HG03432 (cell line): ENCODE results near the gene S1PR3.

Source experiments
- ATAC-seq: cut with Tn5 transposase; IDR thresholded peaks from one replicate; pipeline ENCODE4 v1.9.1; 2021; ENCODE audit warnings: mild to moderate bottlenecking, moderate library complexity; ENCODE audit not compliant: unreplicated experiment

Gene S1PR3

DNA sequence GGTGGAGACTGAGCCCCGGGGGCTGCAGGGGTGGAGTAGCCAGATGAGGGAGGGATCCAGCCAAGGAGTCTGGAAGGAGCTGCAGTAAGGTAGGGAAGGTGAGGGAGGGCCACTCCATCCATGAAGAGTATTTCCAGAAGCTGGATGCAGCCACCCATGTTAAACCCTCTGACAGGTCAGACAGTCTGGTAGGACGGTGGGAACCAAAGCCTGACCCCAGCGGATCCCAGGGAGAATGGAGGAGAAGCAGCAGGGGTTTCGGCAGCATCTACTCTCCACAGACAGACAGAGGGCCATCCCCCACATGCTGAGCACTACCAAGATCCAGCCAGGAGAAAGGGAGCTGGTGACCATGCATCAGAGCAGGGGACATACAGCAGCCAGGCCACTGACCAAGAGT, 22.5 kb upstream of the S1PR3 start:
- ATAC-seq: no peak

DNA sequence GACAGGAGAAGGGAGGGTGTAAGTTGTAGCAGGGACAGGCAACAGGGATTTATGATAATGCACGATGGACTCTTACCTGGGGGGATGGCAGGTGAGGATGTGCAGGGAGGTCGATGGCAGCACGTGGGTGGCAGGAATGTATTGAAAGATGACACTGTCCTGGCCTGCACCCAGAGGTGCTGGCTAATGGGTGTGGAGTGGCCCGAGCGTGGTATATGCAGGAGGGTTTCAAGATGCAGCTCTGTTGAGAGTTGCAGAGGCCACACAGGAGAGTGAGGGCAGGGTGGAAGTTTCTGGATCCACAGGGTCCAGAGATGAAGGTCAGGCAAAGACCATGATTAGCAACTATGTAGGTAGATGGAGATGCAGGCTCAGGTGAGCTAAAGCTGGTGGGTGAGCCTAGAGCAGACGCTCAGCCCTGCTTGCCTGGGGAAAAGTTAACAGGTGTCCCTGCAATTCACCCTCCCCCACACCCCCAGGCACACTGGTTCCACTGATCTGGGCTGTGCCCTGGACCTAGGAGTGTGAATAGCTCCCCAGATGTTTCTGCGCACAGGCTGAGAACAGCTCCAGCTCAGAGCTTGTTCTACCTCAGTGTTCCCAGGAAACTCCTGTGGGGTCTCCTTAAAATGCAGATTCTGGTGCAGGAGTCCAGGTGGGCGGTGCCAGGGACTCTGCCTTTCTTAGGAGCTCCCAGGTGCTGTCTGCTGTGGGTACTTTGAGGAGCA, 21.5 kb upstream of the S1PR3 start:
- ATAC-seq: no peak

DNA sequence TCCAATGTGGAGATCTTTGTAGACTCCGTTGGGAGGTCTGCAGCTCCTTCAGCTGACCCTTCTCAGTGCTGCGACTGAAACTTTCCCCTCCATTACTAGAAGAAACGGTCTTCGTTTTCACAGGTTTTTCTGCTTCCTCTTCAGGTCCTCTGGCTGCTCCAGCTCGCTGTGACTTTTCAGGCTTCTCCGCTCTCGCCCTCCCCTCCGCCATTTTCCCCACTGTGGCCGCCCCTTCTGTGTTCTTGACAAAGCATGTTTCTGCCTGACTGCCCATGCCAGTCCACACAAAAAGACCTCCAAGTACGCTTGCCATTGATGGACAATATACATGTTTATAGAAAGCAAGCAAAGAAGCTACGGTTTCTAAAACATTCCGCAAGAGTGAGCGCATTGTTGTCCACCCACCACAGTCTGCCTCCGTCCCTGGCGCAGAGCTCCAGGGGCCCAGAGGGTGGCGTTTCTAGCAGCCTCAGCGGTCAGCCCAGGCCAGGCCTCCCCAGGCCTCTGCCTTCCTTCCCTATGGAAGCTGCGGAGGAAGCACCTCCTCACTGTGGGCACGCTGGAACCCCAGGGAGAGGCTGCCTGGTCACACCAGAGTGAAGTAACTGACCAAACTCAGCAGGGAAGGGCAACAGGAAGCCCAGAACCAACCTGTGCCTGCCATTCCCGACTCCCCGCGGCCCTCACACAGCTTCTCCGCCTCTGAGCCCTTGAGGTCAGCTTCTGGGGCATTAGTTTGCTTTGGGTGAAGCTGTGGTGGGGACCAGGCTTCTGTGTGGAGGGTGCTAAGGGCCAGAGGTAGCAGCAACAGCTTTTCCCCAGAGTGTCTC, 19.9 kb upstream of the S1PR3 start:
- ATAC-seq: no peak

DNA sequence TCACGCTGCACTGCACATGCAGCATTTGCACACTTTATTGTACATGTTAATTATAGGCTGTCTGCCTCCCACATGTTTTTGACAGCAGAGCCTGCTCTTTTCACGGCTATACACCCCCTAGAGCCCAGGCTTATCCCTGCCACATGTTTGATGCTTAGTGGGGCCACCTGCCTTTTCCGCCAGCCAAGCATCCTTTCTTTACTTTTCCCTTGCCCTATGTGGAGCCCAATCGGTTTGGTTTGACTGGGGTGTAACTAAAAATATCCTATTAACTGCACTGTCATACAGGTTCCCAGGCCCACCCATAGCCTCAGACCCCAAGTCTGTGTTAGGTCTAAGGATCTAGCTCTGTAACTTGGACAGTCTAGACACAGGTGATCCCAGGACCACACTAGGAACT, 18.9 kb upstream of the S1PR3 start:
- no peak for ATAC-seq

DNA sequence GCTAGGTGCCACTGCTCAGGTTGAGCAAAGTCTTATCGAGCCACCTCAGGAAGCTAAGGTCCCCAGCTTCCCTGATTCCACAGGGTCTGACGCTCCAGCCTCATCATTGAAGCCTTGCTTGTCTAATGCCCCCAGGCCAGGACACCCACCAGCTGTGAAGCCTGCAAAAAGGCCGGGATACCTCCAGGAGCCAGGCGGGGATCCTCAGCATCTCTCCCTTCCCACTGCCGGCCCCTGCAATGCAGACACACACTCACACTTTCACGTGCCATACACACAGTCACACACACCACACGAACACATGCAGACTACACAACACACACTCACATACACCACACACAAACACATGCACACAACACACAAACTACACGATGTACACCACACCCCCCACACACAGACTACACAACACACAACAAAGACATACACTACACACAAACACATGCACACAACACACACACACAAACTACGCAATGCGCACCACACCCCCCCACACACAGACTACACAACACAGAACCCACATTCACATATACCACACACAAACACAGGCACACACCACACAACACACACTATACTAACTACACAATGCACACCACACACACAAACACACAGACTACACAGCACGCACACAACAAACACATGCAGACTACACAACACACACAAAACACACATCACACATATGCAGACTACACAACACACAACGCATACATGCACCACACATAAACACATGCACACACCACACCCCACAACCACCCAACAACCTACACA, 17.8 kb upstream of the S1PR3 start:
- ATAC-seq: no peak

DNA sequence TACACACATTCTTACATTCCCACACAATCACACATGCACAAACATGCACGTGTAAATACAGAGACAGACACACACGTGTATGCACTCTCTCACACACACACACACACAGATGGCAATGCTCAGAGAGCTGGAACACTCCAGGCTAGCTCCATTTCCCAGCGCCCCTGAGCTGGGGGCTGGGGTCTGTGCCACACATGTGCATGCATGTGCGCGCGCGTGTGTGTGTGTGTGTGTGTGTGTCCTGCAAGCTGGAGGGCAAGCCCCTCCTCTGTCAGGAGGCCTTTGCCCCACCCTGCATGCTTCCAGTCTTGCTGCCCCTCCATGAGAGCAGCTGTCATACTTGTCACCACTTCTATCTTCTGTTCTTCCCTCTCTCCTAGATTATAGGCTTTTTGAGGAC, 16.6 kb upstream of the S1PR3 start:
- no peak for ATAC-seq

DNA sequence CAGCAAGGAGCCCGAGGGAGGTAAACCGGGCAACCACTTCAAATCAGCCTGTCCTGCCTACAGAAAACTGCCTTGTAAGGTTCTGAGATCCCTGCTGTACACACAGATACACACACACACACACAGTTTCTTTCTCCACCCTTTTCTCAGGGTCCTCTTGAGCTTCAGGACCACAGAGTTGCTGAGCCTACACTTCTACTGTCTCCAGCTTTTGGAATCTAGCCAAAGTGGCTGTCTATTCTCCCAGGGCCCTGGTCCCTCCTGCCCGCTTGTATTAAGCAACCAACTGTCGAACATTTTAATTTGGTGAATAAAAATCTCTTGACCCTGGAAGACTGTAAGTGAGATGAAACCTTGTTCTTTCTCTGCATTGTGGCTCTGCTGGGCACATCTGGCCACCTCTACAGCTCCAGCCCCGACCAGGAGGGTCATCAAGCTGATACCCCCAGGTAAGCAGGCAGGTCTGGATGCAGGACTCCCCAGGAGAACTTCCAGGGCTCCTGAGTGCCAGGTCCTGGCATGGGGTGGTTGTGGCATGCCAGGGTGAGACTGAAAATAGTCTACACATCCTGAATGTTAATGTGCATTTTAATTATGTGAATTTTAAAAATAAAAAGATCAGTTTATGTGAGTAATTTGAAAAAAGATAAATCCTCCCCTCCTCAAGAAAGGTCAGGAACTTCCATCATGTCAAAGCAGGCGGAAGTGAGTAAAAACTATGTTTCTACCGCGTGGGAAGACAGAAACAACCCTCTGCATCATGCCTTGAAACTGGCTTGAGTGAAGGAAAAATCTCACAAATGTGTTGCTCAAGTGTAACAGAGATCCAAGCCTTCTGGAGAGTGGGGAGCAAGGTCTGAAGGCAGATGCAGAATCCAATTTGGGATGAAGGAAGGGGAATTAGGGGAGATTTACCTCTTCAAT, 15.0 kb upstream of the S1PR3 start:
- no peak for ATAC-seq

DNA sequence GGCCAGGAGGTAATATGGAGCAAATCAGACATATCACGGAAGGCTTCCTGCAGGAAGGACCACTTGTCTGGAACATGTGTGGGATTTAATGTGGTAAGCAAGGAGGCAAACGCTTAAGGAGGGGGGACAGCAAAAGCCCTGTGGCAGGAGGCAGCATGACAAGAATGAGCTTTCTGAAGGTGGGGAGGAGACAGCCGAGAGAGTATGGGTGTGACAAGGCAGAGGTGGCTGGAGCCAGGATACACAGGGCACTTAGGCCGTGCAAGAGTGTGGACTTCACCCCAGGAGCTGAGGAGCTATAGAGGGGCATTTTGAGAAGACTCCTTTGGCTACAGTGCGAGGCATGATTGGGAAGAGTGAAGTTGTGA, 14.4 kb upstream of the S1PR3 start:
- ATAC-seq: no peak

DNA sequence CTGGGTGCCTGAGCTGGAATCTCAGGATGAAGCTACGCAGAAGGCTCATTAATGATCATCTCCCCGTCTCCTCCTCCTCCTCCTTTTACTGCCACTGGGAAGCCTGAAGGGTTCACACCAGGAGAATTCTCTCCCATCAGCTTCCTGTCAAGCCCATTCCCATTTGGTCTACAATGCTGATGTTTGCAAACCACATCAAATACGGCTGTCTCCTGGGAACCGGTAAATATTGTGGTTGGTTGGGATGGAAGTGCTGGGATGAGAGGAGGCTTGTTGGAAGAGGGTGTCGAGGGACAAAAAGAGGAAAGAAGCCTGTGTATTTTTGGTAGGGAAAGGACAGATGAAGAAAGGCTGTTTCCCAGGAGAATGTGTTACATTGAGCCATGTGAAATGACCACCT, 13.2 kb upstream of the S1PR3 start:
- no peak for ATAC-seq

DNA sequence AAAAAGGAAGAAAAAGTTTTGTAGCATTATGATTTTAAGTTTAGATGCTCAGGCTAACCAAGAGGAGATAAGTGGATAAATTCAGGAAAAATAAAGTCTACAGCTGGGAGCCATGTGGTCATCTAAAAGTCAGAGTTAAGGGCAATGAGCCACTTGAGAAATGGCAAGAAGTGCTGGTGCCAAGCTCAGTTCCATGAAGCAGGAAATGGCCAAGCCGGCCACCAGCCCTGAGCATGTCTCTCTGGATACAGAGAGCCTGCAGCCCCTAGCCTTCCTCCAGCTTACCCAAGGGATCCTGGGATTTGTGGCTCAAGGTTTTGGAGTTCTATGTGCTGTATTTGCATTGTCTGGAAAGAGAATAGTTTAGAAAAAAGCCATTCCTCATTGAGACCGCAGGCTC, 12.2 kb upstream of the S1PR3 start:
- ATAC-seq: no peak

DNA sequence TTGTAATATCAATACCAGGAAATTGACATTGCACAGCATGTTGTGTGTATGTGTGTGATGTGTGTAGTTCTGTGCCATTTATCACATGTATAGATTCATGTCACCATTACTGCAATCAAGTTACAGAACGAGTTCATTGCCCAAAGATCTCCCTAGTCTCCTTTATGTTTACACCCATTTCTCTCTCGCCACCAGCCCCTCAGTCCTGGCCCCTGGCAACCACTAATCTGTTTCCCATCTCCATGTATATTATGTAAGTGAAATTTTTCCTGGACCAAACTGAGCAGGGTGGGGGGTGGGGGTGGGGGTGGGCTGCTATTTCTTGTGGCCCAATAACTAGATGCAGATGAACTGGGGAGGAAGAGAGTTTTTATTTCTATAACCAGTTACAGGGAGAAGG, 11.5 kb upstream of the S1PR3 start:
- ATAC-seq: no peak

DNA sequence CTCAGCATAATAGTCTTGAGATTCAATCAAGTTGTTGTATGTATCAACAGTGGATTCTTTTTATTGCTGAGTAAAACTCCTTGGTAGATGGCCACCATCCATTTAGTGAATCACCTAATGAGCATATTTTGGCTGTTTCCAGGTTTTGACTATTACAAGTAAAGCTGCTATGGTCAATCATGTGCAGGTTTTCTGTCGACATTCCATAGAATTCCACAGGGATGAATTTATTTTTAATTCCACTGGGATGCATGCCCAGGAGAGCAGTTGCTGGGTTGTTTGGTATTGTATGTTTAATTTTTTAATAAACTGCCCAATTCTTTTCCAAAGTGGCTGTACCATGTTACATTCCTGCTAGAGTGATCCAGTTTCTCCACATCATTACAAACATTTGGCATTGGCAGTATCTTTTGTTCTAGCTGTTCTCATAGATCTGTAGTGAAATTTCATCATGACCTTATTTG, 10.5 kb upstream of the S1PR3 start:
- ATAC-seq: no peak

DNA sequence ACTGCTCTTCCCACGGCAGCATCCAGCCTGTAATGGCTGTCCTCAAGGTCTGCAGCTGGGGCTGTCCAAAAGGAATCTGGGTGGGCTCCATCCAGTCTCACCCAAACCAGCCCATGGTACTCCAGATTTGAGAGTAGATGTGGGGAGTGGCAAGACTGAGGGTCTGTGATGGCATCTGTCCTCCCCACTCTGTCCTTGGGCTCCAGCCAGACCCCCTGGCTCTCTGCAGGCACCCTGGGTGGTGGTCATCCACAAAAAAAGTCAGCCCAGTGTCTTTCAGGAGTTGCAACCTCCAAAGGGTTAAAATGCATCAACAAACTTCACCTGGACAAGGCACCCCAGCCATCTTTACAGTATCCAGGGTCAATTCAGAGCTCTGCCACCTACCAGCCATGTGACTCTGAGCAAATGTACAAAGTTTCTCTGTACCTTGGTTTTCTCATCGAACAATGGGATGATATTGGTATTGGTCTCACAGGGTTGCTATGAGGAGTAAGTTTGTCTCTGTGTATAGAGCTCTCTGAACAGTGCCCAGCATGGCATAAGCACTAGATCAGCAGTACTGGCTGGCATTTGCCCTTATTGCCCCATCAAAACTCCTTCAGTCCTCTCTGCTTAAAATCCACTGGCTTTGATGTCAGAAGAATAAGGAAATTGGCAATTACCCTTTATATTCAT, 7.3 kb upstream of the S1PR3 start:
- no peak for ATAC-seq

DNA sequence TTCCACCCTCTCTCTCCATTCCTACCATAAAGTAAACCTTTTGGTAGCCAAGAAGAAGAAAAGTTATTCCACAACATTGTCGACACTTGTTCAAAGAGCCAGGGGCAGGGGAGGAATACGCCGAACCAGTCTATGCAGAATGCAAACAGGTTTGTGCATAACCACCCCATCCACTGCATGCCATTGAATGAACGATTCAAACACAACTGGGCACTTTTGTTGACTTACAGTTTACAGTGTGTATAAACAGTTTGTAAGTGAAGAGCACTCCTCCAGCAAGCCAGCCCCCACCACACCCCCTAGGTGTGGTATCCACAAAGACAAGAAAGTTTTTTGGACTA, 6.8 kb upstream of the S1PR3 start:
- ATAC-seq: no peak

DNA sequence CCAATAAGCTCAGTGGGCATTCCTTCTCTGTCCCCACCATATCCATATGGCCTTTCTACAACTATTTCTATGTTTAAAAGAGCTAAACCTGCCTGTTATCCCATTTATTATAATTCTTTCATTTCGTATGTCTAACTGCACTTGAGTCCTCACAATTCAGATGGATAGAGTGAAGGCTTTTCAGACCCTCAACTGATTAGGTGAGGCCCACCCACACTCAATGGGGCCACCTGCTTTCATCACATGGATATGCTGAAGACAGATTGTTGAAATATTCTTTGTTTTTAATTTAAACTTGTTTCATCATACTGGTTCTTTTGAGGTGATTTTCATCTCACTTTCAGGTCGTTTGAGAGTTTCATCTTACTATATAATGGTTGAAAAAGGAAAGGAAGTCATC, 5.7 kb upstream of the S1PR3 start:
- ATAC-seq: no peak

DNA sequence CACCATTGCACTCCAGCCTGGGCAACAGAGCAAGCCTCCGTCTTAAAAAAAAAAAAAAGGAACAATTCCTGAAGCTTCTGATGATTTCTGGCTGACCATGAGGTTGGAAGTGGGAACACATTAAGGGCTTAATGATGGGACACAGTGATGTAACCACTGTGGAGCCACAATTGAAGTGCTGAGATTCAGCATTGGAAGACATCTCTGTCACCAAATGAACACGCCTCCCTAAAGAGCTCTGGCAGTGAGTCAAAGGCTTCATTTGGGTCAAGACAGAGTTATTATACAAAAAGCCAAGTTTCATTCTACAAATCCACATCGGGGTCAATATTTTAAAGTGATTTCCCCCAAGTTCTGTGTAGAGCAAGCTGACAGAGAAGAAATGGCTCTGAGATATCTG, 4.5 kb upstream of the S1PR3 start:
- ATAC-seq: no peak

DNA sequence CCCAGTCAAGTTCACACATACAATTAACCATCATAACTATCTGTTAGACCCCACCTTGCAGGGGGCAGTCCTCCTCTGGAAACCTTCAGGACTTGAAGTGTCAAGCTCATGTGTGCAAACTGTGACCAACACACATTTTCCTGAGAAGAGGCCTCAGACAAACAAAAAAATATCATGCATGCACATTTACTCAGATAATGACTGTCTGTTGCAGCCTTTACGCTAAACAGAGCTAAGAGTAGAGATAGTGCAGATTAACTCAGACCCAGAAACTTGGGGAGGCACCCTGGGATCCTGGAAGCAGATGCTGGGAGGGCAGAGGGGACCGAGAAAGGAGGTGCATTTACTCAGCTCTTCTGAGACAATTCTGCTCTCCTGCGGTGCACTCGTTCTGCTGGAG, 3.6 kb upstream of the S1PR3 start:
- no peak for ATAC-seq

DNA sequence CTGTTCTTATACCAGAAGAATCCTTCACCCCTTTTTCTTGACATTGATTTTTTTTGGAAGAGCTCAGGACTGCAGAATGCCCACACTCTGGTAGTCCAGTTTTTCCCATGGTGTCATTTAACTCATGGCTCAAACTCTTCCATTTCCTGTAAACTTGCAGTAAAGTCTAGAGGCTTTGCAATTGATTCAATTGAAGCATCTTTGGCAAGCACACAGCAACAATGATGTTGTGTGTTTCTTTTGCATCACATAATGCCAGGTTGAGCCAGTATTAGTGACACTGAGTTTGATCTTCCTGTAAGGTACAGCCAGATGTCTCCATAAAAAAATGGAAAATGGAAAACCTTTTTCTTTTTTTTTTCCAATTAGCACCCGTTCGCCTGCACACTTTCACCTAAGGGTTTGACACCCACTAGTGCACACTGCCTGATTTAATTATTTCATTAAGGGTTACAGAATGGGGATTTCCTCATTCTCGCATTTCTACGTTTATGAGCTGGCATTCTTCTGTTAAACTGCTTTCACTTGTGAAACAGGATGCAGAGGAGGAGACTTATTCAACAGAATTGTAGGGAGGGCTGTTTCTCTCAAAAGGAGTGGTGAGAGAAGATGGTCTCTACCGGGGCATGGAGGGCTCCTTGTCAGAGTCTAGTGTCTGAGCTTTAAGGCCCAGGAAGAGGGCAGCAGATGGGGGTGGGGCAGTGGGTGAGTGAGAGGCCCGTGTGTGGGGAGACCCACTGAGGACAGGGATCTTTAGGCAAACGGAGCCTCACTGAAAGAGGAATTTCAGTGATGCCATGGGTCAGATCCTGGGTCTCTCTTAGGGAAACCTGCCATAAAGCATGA, 2.2 kb upstream of the S1PR3 start:
- peak; percentile 69 for ATAC-seq

DNA sequence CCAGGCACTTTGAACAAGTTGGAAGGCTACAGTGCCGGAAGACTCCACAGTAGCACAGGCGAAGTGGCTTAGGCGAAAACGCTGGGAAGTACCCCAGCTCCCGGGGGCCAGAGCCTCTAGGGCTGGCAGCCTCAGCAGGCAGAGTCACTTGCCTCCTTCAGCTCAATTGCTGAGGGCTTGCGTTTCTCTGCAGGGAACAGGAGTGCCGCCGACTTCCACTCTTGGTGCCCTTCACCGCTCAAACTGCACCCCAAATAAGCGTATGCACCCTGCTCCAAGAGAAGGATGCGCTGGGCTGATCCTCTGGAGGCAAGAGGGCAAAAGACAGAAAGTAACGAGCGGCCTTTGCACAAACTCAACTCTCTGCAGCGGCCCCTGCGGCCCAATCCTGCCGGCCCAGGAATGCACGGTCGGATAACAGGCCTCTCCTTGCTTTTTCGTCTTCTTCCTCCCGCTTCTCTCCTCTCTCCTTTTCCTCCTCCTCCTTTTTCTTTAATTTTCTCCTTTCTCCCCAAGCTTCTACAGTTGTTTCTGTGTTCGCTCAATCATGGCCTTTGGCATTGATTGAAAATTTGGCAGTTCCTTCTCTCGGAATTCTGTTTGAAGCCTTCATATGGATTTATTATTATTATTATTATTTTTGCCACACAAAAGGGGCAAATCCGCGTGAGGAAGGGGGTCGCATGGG, 1.1 kb upstream of the S1PR3 start:
- no peak for ATAC-seq
